Neural progenitor cell (in vitro differentiated cells): Measurements from ENCODE around the gene ARF6. TPM values are rescaled to one million over a fixed set of nuclear protein-coding genes. Genes with fewer than 3 reads are reported as not detected.

ENCODE experiments used
- DNase-seq: peaks from one replicate; pipeline ENCODE4 v3.0.0-alpha.2; 2016; ENCODE audit warnings: low spot score
- H2AFZ ChIP-seq: fragments of 200-600 bp; sonication (generic); replicated peaks from 2 replicates; pipeline ENCODE4 v1.6.1; 2016; ENCODE audit warnings: antibody characterized with exemption
- H3F3A ChIP-seq: fragments of 200-600 bp; sonication (generic); 2 replicates; pipeline ENCODE4 v1.6.1; 2016; ENCODE audit warnings: antibody characterized with exemption, low read depth
- H3K27ac ChIP-seq: fragments of 200-600 bp; sonication (generic); 2 replicates; pipeline ENCODE4 v1.5.1; 2016; ENCODE audit warnings: mild to moderate bottlenecking
- H3K27me3 ChIP-seq: fragments of 200-600 bp; sonication (generic); 2 replicates; pipeline ENCODE4 v1.6.1; 2016; ENCODE audit warnings: mild to moderate bottlenecking, moderate library complexity
- H3K36me3 ChIP-seq: fragments of 200-600 bp; sonication (generic); 2 replicates; pipeline ENCODE4 v1.5.1; 2016
- H3K4me1 ChIP-seq: fragments of 200-600 bp; sonication (generic); 2 replicates; pipeline ENCODE4 v1.6.1; 2016; ENCODE audit warnings: mixed run types
- H3K4me2 ChIP-seq: fragments of 200-600 bp; sonication (generic); 2 replicates; pipeline ENCODE4 v1.6.1; 2016
- H3K4me3 ChIP-seq: fragments of 200-600 bp; sonication (generic); 2 replicates; pipeline ENCODE4 v1.5.1; 2016
- H3K79me2 ChIP-seq: fragments of 200-600 bp; sonication (generic); 2 replicates; pipeline ENCODE4 v1.6.1; 2016; ENCODE audit warnings: low read depth
- H3K9ac ChIP-seq: fragments of 200-600 bp; sonication (generic); 2 replicates; pipeline ENCODE4 v1.6.1; 2016
- H3K9me3 ChIP-seq: fragments of 200-600 bp; sonication (generic); 2 replicates; pipeline ENCODE4 v1.5.1; 2016; ENCODE audit warnings: low read depth
- H4K20me1 ChIP-seq: fragments of 200-600 bp; sonication (generic); 2 replicates; pipeline ENCODE4 v1.6.1; 2016; ENCODE audit warnings: low read depth
- H3K27ac Mint-ChIP-seq: 3 replicates; pipeline ENCODE4 v1.8.0; 2021; ENCODE audit warnings: mixed read lengths
- H3K27me3 Mint-ChIP-seq: 2 replicates; pipeline ENCODE4 v1.8.0; 2022; ENCODE audit warnings: low read depth, mild to moderate bottlenecking, inconsistent platforms, moderate library complexity, mixed read lengths; ENCODE audit not compliant: insufficient read depth
- H3K36me3 Mint-ChIP-seq: 3 replicates; pipeline ENCODE4 v1.8.0; 2021; ENCODE audit warnings: mixed read lengths
- H3K4me1 Mint-ChIP-seq: 3 replicates; pipeline ENCODE4 v1.8.0; 2021; ENCODE audit warnings: mixed read lengths
- H3K4me3 Mint-ChIP-seq: 3 replicates; pipeline ENCODE4 v1.8.0; 2021; ENCODE audit warnings: mild to moderate bottlenecking, moderate library complexity, mixed read lengths
- H3K9me3 Mint-ChIP-seq: 3 replicates; pipeline ENCODE4 v1.8.0; 2020; ENCODE audit warnings: mixed read lengths
- EZH2 ChIP-seq: fragments of 200-600 bp; sonication (generic); IDR thresholded peaks from 2 replicates; pipeline ENCODE4 v1.6.1; 2017; ENCODE audit warnings: antibody characterized with exemption, mild to moderate bottlenecking, moderate library complexity
- EZH2phosphoT487 ChIP-seq: fragments of 200-600 bp; sonication (generic); IDR thresholded peaks from 2 replicates; pipeline ENCODE4 v1.6.1; 2017; ENCODE audit warnings: antibody characterized with exemption
- total RNA-seq: library from RNA; depleted of rRNA; stranded (reverse); fragments of >200 nt; gene quantifications from 2 replicates; pipeline ENCODE4 v1.2.3, GENCODE V29; 2015; ENCODE audit warnings: low replicate concordance
- TF ChIP-seq, protein P1 (sequence below): fragments of 200-600 bp; sonication (generic); IDR thresholded peaks from 2 replicates; pipeline ENCODE4 v1.5.1; 2017; ENCODE audit warnings: antibody characterized with exemption, mild to moderate bottlenecking

The ARF6 gene
- total RNA-seq, 1 donor from 2014 or later = 48.7 TPM

- Mint-ChIP-seq H3K36me3 (no peaks in the 10 kb centered on the region), H3K27me3 (peaks cover 2% of the 10 kb centered on the region), H3K4me1 (peaks cover 17% of the 10 kb centered on the region), H3K4me3 (peak overlapping the region; percentile 33), H3K27ac (no peak overlapping the region), H3K9me3 (no peaks in the 10 kb centered on the region)
- no peak for TF ChIP-seq EZH2
- TF ChIP-seq EZH2phosphoT487 = no peak
- TF ChIP-seq, protein P1, sequence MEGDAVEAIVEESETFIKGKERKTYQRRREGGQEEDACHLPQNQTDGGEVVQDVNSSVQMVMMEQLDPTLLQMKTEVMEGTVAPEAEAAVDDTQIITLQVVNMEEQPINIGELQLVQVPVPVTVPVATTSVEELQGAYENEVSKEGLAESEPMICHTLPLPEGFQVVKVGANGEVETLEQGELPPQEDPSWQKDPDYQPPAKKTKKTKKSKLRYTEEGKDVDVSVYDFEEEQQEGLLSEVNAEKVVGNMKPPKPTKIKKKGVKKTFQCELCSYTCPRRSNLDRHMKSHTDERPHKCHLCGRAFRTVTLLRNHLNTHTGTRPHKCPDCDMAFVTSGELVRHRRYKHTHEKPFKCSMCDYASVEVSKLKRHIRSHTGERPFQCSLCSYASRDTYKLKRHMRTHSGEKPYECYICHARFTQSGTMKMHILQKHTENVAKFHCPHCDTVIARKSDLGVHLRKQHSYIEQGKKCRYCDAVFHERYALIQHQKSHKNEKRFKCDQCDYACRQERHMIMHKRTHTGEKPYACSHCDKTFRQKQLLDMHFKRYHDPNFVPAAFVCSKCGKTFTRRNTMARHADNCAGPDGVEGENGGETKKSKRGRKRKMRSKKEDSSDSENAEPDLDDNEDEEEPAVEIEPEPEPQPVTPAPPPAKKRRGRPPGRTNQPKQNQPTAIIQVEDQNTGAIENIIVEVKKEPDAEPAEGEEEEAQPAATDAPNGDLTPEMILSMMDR = no peak
- no peak overlapping the region for H3K9ac ChIP-seq
- no peaks in the 10 kb centered on the region for H3K79me2 ChIP-seq
- no peaks in the 10 kb centered on the region for H4K20me1 ChIP-seq
- H3K4me1 ChIP-seq = peaks cover 4% of the 10 kb centered on the region
- H3K27me3 ChIP-seq = no peaks in the 10 kb centered on the region
- H3K9me3 ChIP-seq = no peaks in the 10 kb centered on the region
- DNase-seq = no peak
- H2AFZ ChIP-seq = no peak overlapping the region
- H3K4me2 ChIP-seq = no peak overlapping the region
- no peak overlapping the region for H3K4me3 ChIP-seq
- H3K27ac ChIP-seq = no peak overlapping the region
- H3K36me3 ChIP-seq = no peaks in the 10 kb centered on the region
- peaks cover 6% of the 10 kb centered on the region for H3F3A ChIP-seq
These were observed 6.4 kb upstream of the ARF6 start for GRCh38 chr14:49886523-49886922.

GRCh38 chr14:49888293-49888692, 4.6 kb upstream of the ARF6 start:
- H3K4me3 ChIP-seq = no peak overlapping the region
- peaks cover 2% of the 10 kb centered on the region for H3K27me3 Mint-ChIP-seq
- no peaks in the 10 kb centered on the region for H3K27me3 ChIP-seq
- no peak overlapping the region for H3K27ac Mint-ChIP-seq
- H3K36me3 Mint-ChIP-seq = no peaks in the 10 kb centered on the region
- no peak overlapping the region for H3K27ac ChIP-seq
- DNase-seq = no peak
- H4K20me1 ChIP-seq = peaks cover under 1% of the 10 kb centered on the region
- H2AFZ ChIP-seq = no peak overlapping the region
- peaks cover 4% of the 10 kb centered on the region for H3K4me1 ChIP-seq
- TF ChIP-seq, protein P1 = no peak
- TF ChIP-seq EZH2 (no peak), EZH2phosphoT487 (no peak)
- no peak overlapping the region for H3K4me2 ChIP-seq
- peaks cover 18% of the 10 kb centered on the region for H3K4me1 Mint-ChIP-seq
- peaks cover 4% of the 10 kb centered on the region for H3K79me2 ChIP-seq
- H3K9me3 ChIP-seq = no peaks in the 10 kb centered on the region
- H3K4me3 Mint-ChIP-seq = no peak overlapping the region
- H3K9ac ChIP-seq = no peak overlapping the region
- H3K9me3 Mint-ChIP-seq = no peaks in the 10 kb centered on the region
- H3F3A ChIP-seq = peaks cover 12% of the 10 kb centered on the region
- no peaks in the 10 kb centered on the region for H3K36me3 ChIP-seq

DNA sequence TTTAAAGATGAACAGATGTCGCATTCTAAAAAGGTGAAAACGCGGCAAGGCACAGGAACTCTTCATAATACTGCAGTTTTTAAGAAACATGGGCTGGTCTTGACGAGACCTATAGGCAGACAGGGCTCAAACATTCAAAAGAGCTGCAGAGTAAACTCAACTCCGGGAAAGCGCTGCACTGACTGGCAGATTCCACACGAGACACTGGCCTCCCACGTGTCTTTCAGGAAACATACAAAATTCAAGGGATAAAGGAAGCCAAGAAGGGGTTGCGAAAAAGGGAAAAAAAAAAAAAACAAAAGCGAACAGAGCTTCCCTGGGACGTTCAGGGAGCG, 614 bp upstream of the ARF6 start:
- Histone ChIP-seq H4K20me1 (peaks cover 41% of the 10 kb centered on the region), H3K9ac (peak overlapping the region; percentile 78), H3K27me3 (no peaks in the 10 kb centered on the region), H3K9me3 (no peaks in the 10 kb centered on the region), H3F3A (peaks cover 6% of the 10 kb centered on the region), H3K27ac (peak overlapping the region; percentile 91), H2AFZ (peak overlapping the region; percentile 78), H3K4me3 (peak overlapping the region; percentile 84), H3K79me2 (peaks cover 44% of the 10 kb centered on the region), H3K4me2 (peak overlapping the region; percentile 97), H3K4me1 (peaks cover 24% of the 10 kb centered on the region), H3K36me3 (peaks cover 12% of the 10 kb centered on the region)
- Mint-ChIP-seq H3K36me3 (peaks cover 11% of the 10 kb centered on the region), H3K27ac (peak overlapping the region; percentile 99), H3K27me3 (no peaks in the 10 kb centered on the region), H3K9me3 (no peaks in the 10 kb centered on the region), H3K4me3 (peak overlapping the region; percentile 97), H3K4me1 (peaks cover 39% of the 10 kb centered on the region)
- TF ChIP-seq, protein P1 = no peak
- TF ChIP-seq EZH2 (no peak), EZH2phosphoT487 (no peak)
- DNase-seq = no peak
